OCI-M1 (cell line): ENCODE results near the gene PFN1.

Experiments used
- DNase-seq: peaks from one replicate; lab custom pipeline; 2025; lab: John Stamatoyannopoulos, UW

PFN1 gene

GRCh38 chr17:4896332-4897197 lies 51.8 kb downstream of the PFN1 start:
- no peak for DNase-seq

- no peak for DNase-seq
Observed at GRCh38 chr17:4895657-4896331, 52.5 kb downstream of the PFN1 start.
